Measurements from ENCODE around the gene ATP2C2. TPM values are rescaled to one million over a fixed set of nuclear protein-coding genes. Genes with fewer than 3 reads are reported as not detected.

The ATP2C2 gene
- total RNA-seq, 6 donors from 2014 or later: 36.6 to 153 (median 61.5) TPM

DNA sequence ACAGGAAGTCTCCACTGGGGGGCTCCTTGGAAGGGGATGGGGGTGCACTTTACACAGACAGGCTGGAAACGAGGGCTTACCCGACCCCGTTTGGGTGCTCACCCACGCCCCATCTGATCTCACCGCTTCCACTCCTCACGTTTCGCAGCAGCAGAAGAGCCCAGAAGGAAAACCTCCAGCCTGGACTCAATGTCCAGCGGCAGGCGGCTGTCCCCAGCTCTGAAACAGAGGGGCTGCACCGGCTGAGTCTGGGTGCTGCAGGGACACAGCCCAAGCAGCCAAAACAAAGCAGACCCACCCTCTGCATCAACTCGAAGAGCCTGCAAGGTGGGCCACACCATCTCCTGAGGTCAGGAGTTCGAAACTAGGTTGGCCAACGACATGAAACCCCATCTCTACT lies 132.2 kb downstream of the ATP2C2 start:
- TF ChIP-seq, protein P1, sequence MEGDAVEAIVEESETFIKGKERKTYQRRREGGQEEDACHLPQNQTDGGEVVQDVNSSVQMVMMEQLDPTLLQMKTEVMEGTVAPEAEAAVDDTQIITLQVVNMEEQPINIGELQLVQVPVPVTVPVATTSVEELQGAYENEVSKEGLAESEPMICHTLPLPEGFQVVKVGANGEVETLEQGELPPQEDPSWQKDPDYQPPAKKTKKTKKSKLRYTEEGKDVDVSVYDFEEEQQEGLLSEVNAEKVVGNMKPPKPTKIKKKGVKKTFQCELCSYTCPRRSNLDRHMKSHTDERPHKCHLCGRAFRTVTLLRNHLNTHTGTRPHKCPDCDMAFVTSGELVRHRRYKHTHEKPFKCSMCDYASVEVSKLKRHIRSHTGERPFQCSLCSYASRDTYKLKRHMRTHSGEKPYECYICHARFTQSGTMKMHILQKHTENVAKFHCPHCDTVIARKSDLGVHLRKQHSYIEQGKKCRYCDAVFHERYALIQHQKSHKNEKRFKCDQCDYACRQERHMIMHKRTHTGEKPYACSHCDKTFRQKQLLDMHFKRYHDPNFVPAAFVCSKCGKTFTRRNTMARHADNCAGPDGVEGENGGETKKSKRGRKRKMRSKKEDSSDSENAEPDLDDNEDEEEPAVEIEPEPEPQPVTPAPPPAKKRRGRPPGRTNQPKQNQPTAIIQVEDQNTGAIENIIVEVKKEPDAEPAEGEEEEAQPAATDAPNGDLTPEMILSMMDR (IDR thresholded peaks at IDR 0.05): no peak
- TF ChIP-seq EP300 (IDR thresholded peaks at IDR 0.05): no peak
- TF ChIP-seq POLR2A (IDR thresholded peaks at IDR 0.05): no peak
- TF ChIP-seq POLR2AphosphoS5 (IDR thresholded peaks at IDR 0.05): no peak
- Histone ChIP-seq H3K27ac (no peak overlapping the region), H3K27me3 (no peaks in the 10 kb centered on the region), H3K9me3 (no peaks in the 10 kb centered on the region), H3K4me1 (peaks cover 14 to 23% (median 16%) of the 10 kb centered on the region in 4 donors), H3K4me3 (no peak overlapping the region), H3K36me3 (peaks cover 11 to 32% (median 18%) of the 10 kb centered on the region in 4 donors)
- 94 to 96% methylated on average over 10 to 12 of the region's 13 CpGs for WGBS, 2 donors
- DNase-seq (peak in 1 of 2 donors; percentile 17), ATAC-seq (ENCODE audit: low FRiP score in 2 of 2) (no peak)

DNA sequence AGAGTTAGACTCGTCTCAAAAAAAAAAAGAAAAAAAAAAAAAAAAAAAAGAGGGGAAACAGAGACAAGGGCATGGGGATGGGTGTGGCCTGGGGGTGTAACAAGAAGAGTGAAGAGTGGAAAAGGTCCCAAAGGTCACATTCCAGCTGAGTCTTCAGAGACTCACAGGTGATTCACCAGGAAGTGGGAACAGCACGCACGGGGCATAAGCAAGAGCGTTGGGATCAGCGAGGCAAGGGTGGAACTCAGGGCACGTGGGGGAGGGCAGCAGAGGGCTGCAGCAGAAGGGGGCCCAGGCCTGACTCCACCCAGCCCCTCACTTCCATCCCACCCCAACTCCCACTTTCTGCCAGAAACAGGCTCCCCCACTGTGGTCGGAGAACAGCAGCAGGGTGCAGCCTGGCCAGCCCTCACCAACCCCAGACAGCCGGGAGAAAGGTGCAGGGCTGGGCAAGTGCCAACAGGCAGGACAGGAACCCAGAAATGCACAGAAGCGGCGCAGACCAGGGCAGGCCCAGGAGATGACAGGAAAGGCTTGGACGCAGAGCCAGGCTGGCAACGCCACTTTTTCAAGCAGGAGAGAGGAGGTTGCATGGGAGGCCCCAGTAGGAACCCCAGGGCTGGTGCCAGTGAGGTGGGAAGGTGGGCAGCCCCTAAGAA lies 132.9 kb downstream of the ATP2C2 start:
- Histone ChIP-seq H3K36me3 (peaks cover 9 to 26% (median 14%) of the 10 kb centered on the region in 4 donors), H3K4me3 (no peak overlapping the region), H3K4me1 (peaks cover 15 to 30% (median 21%) of the 10 kb centered on the region in 4 donors), H3K27ac (no peak overlapping the region), H3K9me3 (no peaks in the 10 kb centered on the region), H3K27me3 (no peaks in the 10 kb centered on the region)
- whole genome bisulfite sequencing, 2 donors: 87 to 95% methylated on average over 8 to 10 of the region's 12 CpGs
- DNase-seq (peak in 1 of 2 donors; percentile 12), ATAC-seq (ENCODE audit: low FRiP score in 2 of 2) (no peak)
- TF ChIP-seq, protein P1 (IDR thresholded peaks at IDR 0.05): no peak
- TF ChIP-seq EP300 (IDR thresholded peaks at IDR 0.05) (no peak), POLR2AphosphoS5 (IDR thresholded peaks at IDR 0.05) (no peak)

- TF ChIP-seq POLR2A (IDR thresholded peaks at IDR 0.05) (no peak), POLR2AphosphoS5 (IDR thresholded peaks at IDR 0.05) (no peak)
- peak in 1 of 2 donors; percentile 12 for DNase-seq
- Histone ChIP-seq H3K36me3 (peaks cover 5 to 18% (median 6%) of the 10 kb centered on the region in 4 donors), H3K4me3 (no peak overlapping the region), H3K27me3 (no peaks in the 10 kb centered on the region), H3K4me1 (peaks cover 21 to 38% (median 23%) of the 10 kb centered on the region in 4 donors), H3K27ac (no peak overlapping the region), H3K9me3 (no peaks in the 10 kb centered on the region)
- ATAC-seq (ENCODE audit: low FRiP score in 2 of 2): no peak
- WGBS, 2 donors: 93 to 96% methylated on average over 13 of the region's 13 CpGs
Observed at GRCh38 chr16:84502075-84502474, 133.7 kb downstream of the ATP2C2 start.

DNA sequence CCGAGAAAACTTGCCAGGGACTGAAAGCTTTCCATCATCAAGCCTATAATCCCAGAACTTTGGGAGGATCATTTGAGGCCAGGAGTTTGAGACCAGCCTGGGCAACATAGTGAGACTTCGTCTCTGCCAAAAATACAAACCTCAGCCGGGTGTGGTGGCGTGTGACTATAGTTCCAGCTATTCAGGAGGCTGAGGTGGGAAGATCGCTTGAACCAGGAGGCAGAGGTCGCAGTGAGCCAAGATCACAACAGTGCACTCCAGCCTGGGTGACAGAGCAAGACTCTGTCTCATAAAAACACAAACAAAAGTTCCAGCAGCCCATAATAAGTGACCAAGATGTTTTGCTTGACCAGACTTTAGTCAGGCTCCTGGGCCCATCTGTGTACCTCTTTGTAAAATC lies 134.2 kb downstream of the ATP2C2 start:
- Histone ChIP-seq H3K4me3 (no peak overlapping the region), H3K27ac (no peak overlapping the region), H3K36me3 (peaks cover under 1 to 13% (median 3%) of the 10 kb centered on the region in 4 donors), H3K27me3 (no peaks in the 10 kb centered on the region), H3K4me1 (peaks cover 21 to 41% (median 23%) of the 10 kb centered on the region in 4 donors), H3K9me3 (no peaks in the 10 kb centered on the region)
- DNase-seq (no peak), ATAC-seq (ENCODE audit: low FRiP score in 2 of 2) (no peak)
- WGBS, 2 donors: 94 to 95% methylated on average over 6 of the region's 6 CpGs
- no peak for TF ChIP-seq POLR2AphosphoS5 (IDR thresholded peaks at IDR 0.05)
- TF ChIP-seq POLR2A (IDR thresholded peaks at IDR 0.05): no peak
- TF ChIP-seq, protein P1 (IDR thresholded peaks at IDR 0.05): no peak
- TF ChIP-seq EP300 (IDR thresholded peaks at IDR 0.05): no peak

DNA sequence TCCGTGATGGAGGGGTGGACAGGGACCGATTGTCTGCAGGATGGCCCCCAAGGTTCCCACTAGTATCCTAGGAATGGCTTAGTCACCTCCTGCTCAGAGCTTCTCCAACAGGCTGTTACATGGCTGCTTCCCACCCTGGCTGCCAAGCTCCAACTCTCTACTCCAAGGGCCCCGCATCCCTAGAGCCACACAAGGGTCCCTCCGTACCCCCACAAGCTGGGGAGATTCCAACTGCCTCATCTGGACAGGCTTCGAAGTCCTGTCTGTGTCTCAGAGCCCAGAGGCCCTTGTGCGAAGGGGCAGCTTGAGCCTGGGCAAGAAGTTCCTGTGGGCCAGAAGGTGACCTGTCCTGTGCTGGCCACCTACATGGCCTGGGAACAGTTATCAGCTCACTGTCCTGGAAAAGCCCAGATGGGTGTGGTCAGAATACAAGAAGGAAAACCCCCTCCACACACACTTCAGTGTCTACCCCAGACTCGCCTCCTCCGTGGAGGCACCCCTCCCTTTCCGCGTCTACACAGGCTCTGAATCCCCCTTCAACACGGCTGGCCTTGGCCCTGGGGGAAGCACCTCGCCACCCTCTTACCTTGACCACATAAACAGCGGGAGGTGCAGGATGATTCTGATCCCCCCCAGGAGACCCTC lies 135.5 kb downstream of the ATP2C2 start:
- DNase-seq (no peak), ATAC-seq (ENCODE audit: low FRiP score in 2 of 2) (peak in 1 of 2 donors; percentile 2)
- Histone ChIP-seq H3K36me3 (peaks cover 0 to 8% (median 0%) of the 10 kb centered on the region in 4 donors), H3K4me1 (peaks cover 21 to 41% (median 23%) of the 10 kb centered on the region in 4 donors), H3K9me3 (no peaks in the 10 kb centered on the region), H3K27me3 (no peaks in the 10 kb centered on the region), H3K4me3 (peak overlapping the region; percentile 74 to 85 (median 82)), H3K27ac (peak overlapping the region; percentile 80 to 94 (median 89))
- TF ChIP-seq, protein P1 (IDR thresholded peaks at IDR 0.05): no peak
- TF ChIP-seq POLR2AphosphoS5 (IDR thresholded peaks at IDR 0.05) (no peak), POLR2A (IDR thresholded peaks at IDR 0.05) (no peak), EP300 (IDR thresholded peaks at IDR 0.05) (no peak)
- WGBS, 2 donors: 33 to 39% methylated on average over 7 to 13 of the region's 13 CpGs
